ENCODE measurements around the gene PCNX2.

PCNX2 gene

DNA sequence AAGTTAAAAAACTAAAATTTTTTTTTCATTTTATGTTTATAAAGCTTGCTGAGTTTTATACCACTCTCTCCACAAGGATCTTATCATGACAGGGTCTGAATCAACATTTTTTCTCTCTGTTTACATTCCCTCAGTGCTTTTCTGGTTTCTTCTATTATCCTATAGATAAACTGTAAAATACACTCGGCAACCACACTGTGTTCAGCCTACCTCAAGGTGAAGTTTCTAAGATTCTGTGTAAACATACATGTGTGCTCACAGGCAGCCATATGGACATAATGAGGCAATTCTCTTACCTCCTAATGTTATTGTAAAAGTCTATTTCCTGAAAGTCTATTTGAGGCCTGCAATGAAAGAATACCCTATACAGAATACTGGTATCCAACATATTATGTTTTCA, 230.5 kb downstream of the PCNX2 start:
- no peaks in the 10 kb centered on the region for H3K36me3 ChIP-seq
- no peak for TF ChIP-seq CTCF (IDR thresholded peaks at IDR 0.05)
- no peaks in the 10 kb centered on the region for H3K9me3 ChIP-seq
- no peak overlapping the region for H3K4me3 ChIP-seq
- H3K27me3 ChIP-seq: no peaks in the 10 kb centered on the region
- no peaks in the 10 kb centered on the region for H3K4me1 ChIP-seq
- DNase-seq: no peak
- no peak overlapping the region for H3K27ac ChIP-seq
- intact Hi-C loops (cut with DNase I; ENCODE audit: low total_unique reads): no loop called here

DNA sequence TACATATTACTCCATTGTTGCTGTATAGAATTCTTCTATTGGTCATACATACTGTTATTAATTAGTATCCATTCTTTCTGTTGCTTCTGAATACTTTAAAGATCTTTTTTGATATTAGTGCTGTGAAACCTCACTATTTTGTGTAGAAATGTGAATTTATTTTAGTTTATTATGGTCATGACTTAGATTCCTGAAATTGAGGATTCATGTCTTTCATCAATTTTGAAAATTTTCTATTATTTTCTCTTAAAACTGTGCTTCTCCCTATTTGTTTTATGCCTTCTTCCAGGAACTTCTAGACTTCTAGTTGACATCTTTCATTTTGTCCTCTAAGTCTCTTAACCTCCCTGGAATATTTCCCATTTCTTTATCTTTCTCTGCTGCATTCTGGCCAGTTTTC, 232.1 kb downstream of the PCNX2 start:
- intact Hi-C loops (cut with DNase I; ENCODE audit: low total_unique reads): no loop called here
- H3K4me3 ChIP-seq: no peak overlapping the region
- H3K4me1 ChIP-seq: no peaks in the 10 kb centered on the region
- no peaks in the 10 kb centered on the region for H3K36me3 ChIP-seq
- H3K27ac ChIP-seq: no peak overlapping the region
- DNase-seq: no peak
- TF ChIP-seq CTCF (IDR thresholded peaks at IDR 0.05): no peak
- no peaks in the 10 kb centered on the region for H3K27me3 ChIP-seq
- H3K9me3 ChIP-seq: no peaks in the 10 kb centered on the region

- H3K36me3 ChIP-seq: no peaks in the 10 kb centered on the region
- no peaks in the 10 kb centered on the region for H3K27me3 ChIP-seq
- H3K27ac ChIP-seq: no peak overlapping the region
- no peaks in the 10 kb centered on the region for H3K4me1 ChIP-seq
- no peak overlapping the region for H3K4me3 ChIP-seq
- TF ChIP-seq CTCF (IDR thresholded peaks at IDR 0.05): no peak
- intact Hi-C loops (cut with DNase I; ENCODE audit: low total_unique reads): no loop called here
- no peaks in the 10 kb centered on the region for H3K9me3 ChIP-seq
- no peak for DNase-seq
Measured at GRCh38 chr1:233061265-233061664, 234.3 kb downstream of the PCNX2 start.

- no peaks in the 10 kb centered on the region for H3K27me3 ChIP-seq
- DNase-seq: no peak
- no peak overlapping the region for H3K4me3 ChIP-seq
- H3K9me3 ChIP-seq: no peaks in the 10 kb centered on the region
- H3K27ac ChIP-seq: no peak overlapping the region
- H3K36me3 ChIP-seq: no peaks in the 10 kb centered on the region
- no peak for TF ChIP-seq CTCF (IDR thresholded peaks at IDR 0.05)
- no peaks in the 10 kb centered on the region for H3K4me1 ChIP-seq
- intact Hi-C loops (cut with DNase I; ENCODE audit: low total_unique reads): no loop called here
Measured at GRCh38 chr1:233060461-233060994, 235.0 kb downstream of the PCNX2 start.

DNA sequence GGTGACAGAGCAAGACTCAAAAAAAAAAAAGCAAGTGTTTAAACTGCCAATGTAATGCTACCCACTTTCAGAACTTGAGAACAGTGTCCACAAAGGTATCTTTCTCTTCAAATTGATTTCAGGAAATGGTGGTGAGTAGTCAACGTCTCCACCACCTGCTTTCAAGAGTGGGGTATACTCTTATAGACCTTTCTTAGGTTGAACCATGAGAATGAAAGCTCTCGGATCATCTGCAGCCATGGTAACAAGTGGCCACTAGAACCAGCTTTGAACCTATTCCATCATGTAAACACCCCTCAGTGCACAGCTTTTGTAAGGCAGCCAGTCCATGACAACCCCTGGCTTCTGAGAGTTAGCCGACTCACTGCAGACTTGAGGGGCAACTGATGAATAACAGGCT, 237.7 kb downstream of the PCNX2 start:
- no peaks in the 10 kb centered on the region for H3K4me1 ChIP-seq
- DNase-seq: no peak
- H3K4me3 ChIP-seq: no peak overlapping the region
- TF ChIP-seq CTCF (IDR thresholded peaks at IDR 0.05): no peak
- peaks cover 0 to 12% (median 0%) of the 10 kb centered on the region in 3 donors for H3K36me3 ChIP-seq
- H3K27ac ChIP-seq: no peak overlapping the region
- intact Hi-C loops (cut with DNase I; ENCODE audit: low total_unique reads): no loop called here
- H3K9me3 ChIP-seq: no peaks in the 10 kb centered on the region
- no peaks in the 10 kb centered on the region for H3K27me3 ChIP-seq

Measured in tibial artery (tissue), 4 donors.